Measurements from ENCODE around the gene CCDC27. TPM values are rescaled to one million over a fixed set of nuclear protein-coding genes. Genes with fewer than 3 reads are reported as not detected.

The CCDC27 gene
- total RNA-seq, 1 experiment from 2014 or later: 0.13 TPM

GRCh38 chr1:3785456-3786157 lies 33.4 kb downstream of the CCDC27 start:
- Mint-ChIP-seq H3K36me3 (peaks cover 66% of the 10 kb centered on the region), H3K27ac (peak overlapping the region; percentile 86), H3K4me1 (peaks cover 14% of the 10 kb centered on the region), H3K9me3 (no peaks in the 10 kb centered on the region), H3K4me3 (no peak overlapping the region), H3K27me3 (ENCODE audit: low read depth) (no peaks in the 10 kb centered on the region)
- TF ChIP-seq CTCF (IDR thresholded peaks at IDR 0.05) (peak; percentile 39; the same call in 1 of the 2 replicates), USF1 (CRISPR knock-in tag; IDR thresholded peaks at IDR 0.05) (no peak)
- ATAC-seq (peak; percentile 71), DNase-seq (ENCODE audit: low spot score) (peak; percentile 80)
- ChIA-PET CTCF (interaction anchor here (0.7 to 6.9 kb wide), 9 partner anchors 8 to 61 kb away, joined by 3 to 39 read pairs (median 5); partner anchors contain the start of genes CCDC27 and LRRC47), POLR2A (interaction anchor here (0.9 kb wide), 1 partner anchor 10 kb away, joined by 3 read pairs; the partner anchor contains the start of gene LRRC47)

GRCh38 chr1:3786468-3787348 lies 34.5 kb downstream of the CCDC27 start:
- peaks cover 22% of the 10 kb centered on the region for H3K4me1 Mint-ChIP-seq
- no peaks in the 10 kb centered on the region for H3K9me3 Mint-ChIP-seq
- ATAC-seq (no peak), DNase-seq (ENCODE audit: low spot score) (no peak)
- H3K36me3 Mint-ChIP-seq: peaks cover 55% of the 10 kb centered on the region
- no peak overlapping the region for H3K4me3 Mint-ChIP-seq
- POLR2A ChIA-PET: no interaction called here
- TF ChIP-seq USF2 (CRISPR knock-in tag; IDR thresholded peaks at IDR 0.05) (no peak), JAZF1 (CRISPR knock-in tag; IDR thresholded peaks at IDR 0.05) (no peak), SP1 (CRISPR knock-in tag; conservative IDR thresholded peaks at IDR 0.05) (no peak), E2F5 (CRISPR knock-in tag; IDR thresholded peaks at IDR 0.05) (no peak), ESRRA (CRISPR knock-in tag; IDR thresholded peaks at IDR 0.05; ENCODE audit: borderline replicate concordance) (no peak), NR3C1 (CRISPR knock-in tag; conservative IDR thresholded peaks at IDR 0.05; ENCODE audit: low read depth) (no peak), FOXP4 (CRISPR knock-in tag; IDR thresholded peaks at IDR 0.05) (no peak), ZSCAN18 (CRISPR knock-in tag; IDR thresholded peaks at IDR 0.05) (no peak), ZNF138 (CRISPR knock-in tag; conservative IDR thresholded peaks at IDR 0.05) (no peak), RELA (CRISPR knock-in tag; IDR thresholded peaks at IDR 0.05; ENCODE audit: borderline replicate concordance) (no peak), PRRX2 (CRISPR knock-in tag; IDR thresholded peaks at IDR 0.05) (no peak), HMGA2 (CRISPR knock-in tag; IDR thresholded peaks at IDR 0.05) (no peak), GABPB1 (CRISPR knock-in tag; IDR thresholded peaks at IDR 0.05) (no peak), ZNF671 (CRISPR knock-in tag; IDR thresholded peaks at IDR 0.05) (no peak), MLX (CRISPR knock-in tag; IDR thresholded peaks at IDR 0.05) (no peak), ZNF512 (CRISPR knock-in tag; IDR thresholded peaks at IDR 0.05; ENCODE audit: borderline replicate concordance) (no peak)
- CTCF ChIA-PET: interaction anchor here (1.0 to 6.9 kb wide), 6 partner anchors 9 to 168 kb away, joined by 3 to 39 read pairs (median 7); partner anchors contain the start of gene LRRC47
- H3K27ac Mint-ChIP-seq: peak overlapping the region; percentile 74; the same call in 1 of the 2 replicates
- H3K27me3 Mint-ChIP-seq (ENCODE audit: low read depth): no peaks in the 10 kb centered on the region
